Activated CD8-positive, alpha-beta memory T cell treated with anti-CD3 and anti-CD28 coated beads, Interleukin-2, amount 50 U/mL, for 1 hour (primary cell): ENCODE measurements around the gene RXFP4.
"Not testable (repeated sequence)": the region's sequence is repeated elsewhere in the genome, so short reads cannot be mapped to it uniquely, and the experiment has no call there.

Experiments used
- DNase-seq: peaks from one replicate; pipeline ENCODE4 v3.0.0-alpha.2; 2020; ENCODE audit errors: extremely low read depth

RXFP4 gene

DNA sequence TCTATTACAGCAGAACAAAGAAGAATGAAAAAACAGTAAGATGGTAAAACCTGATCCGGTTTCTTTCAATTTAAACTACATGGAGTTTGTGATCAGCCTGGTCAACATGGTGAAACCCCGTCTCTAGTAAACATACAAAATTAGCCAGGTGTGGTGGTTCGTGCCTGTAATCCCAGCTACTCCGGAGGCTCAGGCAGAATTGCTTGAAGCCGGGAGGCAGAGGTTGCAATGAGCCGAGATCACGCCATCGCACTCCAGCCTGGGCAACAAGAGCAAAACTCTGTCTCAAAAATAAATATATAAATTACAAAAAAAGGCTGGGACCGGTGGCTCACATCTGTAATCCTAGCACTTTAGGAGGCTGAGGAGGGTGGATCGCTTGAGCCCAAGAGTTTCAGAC is 10.7 kb upstream of the RXFP4 start:
- DNase-seq, result not testable (repeated sequence)

DNA sequence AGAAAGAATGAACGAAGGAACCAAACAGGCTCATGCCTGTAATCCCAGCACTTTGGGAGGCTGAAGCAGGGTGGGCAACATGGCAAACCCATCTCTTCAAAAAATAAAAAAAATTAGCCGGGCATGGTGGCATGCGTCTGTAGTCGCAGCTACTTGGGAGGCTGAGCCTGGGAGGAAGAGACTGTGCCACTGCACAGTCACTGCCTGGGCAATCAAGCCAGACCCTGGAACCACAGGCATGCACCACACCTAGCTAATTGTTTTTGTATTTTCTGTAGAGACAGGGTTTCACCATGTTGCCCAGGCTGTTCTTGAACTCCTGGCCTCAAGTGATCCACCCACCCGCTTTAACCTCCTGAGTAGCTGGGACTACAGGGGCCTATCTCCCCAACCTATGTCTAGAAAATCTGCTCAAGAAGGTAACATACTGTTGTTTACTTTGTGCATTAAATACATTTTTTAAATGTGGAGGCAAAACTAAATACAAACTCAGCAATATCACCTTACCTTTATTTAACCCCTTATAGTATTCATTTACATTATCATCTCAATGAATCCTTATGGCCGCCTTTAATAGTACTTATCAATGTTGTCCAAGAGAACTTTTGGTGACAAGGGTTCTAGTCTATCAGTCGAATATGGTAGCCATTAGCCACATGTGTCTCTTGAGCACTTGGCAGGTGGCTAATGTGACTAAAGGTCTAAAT is 10.0 kb upstream of the RXFP4 start:
- DNase-seq, result no peak

DNA sequence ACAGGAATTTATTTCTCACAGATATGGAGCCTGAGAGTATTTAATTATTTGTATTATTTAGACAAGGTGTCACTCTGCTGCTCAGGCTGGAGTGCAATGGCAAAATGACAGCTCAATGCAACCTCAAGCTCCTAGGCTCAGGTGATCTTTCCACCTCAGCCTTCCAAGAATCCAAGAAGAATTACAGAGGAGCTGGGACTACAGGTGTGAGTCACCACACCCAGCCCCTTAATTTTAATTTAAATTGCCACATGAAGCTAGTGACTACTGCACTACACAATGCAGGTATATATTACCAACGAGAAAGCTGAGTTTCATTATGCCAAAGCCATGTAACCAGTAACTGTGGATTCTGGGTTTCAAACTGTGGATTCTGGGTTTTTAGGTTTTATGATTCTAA is 9.4 kb upstream of the RXFP4 start:
- DNase-seq, result no peak

DNA sequence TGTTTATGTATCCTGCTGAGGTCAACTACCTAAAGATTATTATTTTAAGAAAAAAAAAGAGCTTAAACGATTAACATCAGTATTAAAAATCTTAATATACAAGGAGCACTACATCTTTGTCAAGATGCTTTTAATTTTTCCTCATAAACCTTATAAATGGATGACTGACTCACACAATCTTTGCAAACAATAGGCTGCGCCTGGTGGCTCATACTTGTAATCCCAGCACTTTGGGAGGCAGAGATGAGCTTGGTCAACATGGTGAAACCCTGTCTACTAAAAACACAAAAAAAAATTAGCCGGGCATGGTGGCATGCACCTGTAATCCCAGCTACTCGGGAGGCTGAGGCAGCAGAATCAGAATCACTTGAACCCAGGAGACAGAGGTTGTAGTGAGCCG is 9.0 kb upstream of the RXFP4 start:
- DNase-seq, result no peak

DNA sequence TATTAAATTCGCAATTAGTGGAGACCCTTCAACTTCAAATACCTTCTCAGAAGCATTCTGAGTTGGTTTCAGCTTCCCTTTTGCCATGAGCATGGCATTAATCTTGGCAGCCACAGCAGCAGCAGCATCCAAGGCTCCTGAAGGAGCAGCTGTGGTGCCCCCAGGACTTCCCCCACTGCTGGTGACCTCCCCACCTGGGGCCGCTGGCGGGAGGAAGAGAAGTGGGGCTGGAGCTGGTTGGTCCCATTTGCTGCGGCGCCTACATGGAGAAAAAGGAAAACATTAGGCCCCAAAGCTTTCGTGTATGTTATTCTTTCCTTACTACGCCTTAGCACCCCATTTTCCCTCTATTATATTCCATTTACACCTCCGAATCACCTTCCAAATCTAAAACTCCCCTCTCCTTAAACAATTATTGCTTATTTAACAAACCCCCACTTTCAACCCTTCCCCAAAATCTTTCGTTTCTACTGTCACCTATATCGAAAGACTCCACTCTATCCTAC is 7.8 kb upstream of the RXFP4 start:
- DNase-seq, result no peak

DNA sequence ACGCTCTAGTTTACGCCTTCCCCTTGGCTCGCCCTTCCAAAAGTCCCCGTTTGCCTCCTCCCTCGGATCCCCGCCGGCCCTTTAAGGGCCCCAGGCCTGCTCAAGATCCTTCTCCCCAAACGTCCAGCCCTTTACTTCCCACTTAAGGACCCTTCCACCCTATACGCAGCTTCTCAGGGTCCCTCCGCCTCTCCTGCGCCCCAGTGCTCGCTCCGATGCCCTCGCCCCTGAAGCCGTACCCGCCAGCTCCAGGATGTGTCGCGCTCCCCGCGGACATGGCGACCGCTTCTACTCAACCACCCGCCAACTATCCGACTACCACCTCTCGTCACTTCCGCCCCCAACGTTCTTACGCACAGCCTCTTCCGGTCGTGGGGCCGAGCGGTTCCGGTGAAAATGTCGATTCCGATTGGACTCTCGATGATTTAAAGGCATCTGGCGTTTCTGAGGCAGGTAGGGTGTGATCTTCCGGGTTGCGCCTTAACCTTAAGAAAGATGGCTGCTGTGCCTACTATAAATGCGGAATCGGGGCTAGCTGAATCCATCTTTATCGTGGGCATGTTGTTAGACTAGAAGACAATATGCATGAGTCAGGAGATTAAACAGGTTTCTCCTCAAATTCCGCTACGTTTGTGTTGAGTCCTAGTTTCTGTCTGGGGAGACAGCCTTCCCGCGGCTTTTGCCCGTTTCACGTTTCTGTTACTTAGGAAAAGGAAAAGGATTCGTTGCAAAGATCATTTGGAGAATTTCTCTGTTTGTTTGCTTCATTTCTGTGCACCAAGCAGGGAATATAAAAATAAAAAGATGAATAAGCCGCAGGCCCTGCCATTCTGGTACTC is 7.1 kb upstream of the RXFP4 start, which contains the start of gene KHDC4:
TSS of gene KHDC4 (minus strand) at position 317 of the 839 bp plus-strand sequence. CDS start at position 277, 40 bp downstream.
- DNase-seq, result peak; percentile 95

DNA sequence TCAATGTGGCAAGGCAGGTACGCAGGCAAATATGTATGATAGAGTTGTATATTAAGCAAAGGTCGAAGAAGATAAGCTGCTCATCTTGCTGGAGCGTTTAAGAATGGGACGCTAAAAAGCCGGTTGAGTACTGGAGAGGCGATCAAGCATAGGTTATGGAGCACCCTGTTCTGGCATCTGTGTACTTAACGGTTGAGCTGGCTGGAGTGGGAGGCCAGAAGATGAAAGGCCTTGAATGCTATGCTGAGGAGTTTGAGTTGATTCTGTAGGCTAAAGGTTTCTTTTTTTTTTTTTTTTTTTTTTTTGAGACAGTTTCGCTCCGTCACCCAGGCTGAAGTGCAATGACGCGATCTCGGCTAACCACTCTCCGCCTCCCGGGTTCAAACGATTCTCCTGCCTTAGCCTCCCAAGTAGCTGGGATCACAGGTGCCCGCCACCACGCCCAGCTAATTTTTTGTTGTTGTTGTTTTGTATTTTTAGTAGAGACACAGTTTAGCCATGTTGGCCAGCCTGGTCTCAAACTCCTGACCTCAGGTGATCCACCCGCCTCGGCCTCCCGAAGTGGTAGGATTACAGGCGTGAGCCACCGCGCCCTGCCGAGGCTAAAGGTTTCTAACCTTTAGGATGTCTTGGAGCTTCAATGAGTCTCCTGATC is 6.4 kb upstream of the RXFP4 start:
- DNase-seq, result no peak

DNA sequence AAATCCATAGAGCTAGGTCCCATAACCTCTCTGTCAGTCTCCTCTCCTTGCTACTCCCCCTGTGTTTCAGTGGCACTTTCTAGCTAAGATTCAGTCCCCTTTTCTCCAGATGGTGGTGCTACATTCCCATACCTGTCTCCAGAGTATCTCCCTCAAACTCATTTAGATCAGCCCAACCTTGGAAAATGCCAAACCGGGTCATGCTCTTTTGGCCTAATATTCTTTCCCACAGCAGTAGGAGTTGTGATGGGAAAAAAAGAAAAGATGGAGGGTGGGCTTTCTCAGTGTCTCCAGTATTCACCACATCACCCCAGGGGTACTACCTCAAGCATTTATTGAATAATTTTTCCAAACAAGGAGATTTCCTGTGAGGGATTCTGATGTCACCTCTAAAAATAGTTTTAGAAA is 3.2 kb upstream of the RXFP4 start:
- DNase-seq, result no peak

DNA sequence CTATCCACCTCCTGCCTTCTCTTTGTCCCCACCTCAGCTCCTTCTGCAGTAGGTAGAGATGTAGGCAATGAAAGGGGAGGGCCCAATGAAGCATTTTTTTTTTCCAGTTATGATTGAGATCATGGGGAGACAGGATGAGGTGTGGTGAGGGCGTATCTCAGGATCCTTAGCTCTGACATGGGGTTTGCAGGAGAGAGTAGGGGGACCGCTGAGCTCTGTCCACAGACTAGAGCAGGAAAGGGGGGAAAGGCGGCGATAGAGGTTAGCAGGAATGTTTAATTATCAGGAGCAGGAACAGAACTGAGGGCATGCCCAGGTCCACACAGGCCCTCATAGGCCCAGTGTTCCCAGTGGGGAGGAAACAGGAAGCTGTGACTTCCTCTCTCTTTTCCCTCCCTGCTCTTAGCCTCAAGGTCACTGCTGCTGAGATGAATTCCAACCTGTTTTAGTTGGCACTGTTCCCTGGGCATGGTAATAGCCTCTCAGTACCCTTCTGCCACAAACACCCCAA is 901 bp upstream of the RXFP4 start:
- DNase-seq, result no peak

DNA sequence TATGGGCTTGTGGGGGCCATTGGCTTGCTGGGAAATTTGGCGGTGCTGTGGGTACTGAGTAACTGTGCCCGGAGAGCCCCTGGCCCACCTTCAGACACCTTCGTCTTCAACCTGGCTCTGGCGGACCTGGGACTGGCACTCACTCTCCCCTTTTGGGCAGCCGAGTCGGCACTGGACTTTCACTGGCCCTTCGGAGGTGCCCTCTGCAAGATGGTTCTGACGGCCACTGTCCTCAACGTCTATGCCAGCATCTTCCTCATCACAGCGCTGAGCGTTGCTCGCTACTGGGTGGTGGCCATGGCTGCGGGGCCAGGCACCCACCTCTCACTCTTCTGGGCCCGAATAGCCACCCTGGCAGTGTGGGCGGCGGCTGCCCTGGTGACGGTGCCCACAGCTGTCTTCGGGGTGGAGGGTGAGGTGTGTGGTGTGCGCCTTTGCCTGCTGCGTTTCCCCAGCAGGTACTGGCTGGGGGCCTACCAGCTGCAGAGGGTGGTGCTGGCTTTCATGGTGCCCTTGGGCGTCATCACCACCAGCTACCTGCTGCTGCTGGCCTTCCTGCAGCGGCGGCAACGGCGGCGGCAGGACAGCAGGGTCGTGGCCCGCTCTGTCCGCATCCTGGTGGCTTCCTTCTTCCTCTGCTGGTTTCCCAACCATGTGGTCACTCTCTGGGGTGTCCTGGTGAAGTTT is 550 bp downstream of the RXFP4 start:
- DNase-seq, result no peak

DNA sequence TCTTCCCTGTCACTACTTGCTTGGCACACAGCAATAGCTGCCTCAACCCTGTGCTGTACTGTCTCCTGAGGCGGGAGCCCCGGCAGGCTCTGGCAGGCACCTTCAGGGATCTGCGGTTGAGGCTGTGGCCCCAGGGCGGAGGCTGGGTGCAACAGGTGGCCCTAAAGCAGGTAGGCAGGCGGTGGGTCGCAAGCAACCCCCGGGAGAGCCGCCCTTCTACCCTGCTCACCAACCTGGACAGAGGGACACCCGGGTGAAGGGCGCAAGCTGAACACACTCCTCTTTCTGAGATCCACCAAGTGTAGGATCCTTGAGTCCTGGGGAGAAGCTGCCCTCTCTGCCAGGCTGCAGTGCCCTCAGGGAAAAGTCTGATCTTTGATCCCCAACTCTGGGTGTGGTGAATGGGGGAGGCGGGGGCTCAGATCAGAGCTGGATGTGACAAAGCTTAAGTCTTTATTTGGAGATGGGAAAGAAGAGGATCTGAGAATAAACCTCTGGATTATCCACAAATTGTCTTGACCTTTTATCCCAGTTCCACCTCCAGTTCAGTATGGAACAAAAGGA is 1.2 kb downstream of the RXFP4 start:
- DNase-seq, result no peak

DNA sequence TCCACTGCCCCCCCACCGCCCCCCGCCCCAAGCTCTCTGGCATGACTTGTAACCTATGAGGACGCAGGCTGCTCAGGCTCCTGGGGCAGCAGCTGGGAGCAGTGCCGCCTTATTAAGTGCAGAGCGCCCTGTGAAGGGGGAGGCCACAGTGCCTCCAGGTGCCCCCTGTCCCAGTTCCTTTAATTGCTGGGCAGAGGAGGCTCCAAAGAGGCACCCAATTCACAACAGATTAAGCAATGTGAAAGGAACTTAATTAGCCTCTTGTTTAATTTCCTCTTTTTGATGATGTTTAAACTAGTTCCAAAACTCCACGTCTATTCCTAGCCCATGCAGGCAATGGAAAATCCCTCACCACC is 3.0 kb downstream of the RXFP4 start:
- no peak for DNase-seq

DNA sequence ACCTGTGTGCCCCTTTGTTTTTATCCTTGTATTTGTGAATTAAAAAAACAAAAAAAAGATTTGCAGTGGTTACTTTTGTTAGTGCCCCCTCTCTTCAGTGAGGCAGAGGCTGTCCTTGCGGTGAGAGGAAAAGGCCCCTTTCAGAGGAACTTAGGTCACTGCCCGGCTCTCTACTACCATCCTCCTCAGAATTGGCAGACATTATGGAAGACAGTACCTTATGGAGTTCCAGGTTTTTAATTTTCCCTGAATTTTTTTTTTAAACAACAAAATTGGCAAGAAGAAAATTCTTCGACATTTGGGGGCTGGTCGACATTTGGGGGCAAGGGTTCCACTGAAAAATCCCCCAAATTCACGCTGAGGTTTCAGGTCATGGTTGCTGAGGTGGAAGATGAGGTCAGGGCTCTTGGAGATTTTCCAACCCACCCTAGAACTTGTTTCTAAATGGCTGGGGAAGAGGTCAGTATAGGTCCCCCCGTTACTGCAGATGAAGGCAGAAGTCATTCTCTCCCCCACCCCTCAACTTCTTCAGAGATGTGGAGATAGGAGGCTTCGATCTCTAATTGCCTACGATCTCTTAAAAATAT is 5.3 kb downstream of the RXFP4 start:
- DNase-seq, result no peak

DNA sequence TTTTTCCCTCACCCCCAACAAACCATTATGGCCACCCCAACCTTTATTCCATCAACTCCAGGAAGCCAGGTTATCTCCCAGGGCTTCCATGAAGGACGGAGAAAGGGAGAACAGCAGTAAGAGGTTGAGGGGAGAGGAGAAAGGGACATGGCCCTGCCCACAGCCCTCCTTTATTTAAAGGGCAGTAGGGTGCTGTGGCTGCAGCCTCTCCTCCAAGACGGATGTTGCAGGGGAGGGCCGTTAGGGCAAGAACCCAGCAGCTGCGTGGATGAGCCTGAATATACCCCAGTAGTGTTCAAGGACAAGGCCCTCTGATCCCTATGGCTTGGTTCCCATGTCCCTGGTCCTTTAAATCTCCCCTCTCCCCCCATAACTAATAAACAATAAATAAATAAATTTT is 5.9 kb downstream of the RXFP4 start:
- DNase-seq, result no peak

DNA sequence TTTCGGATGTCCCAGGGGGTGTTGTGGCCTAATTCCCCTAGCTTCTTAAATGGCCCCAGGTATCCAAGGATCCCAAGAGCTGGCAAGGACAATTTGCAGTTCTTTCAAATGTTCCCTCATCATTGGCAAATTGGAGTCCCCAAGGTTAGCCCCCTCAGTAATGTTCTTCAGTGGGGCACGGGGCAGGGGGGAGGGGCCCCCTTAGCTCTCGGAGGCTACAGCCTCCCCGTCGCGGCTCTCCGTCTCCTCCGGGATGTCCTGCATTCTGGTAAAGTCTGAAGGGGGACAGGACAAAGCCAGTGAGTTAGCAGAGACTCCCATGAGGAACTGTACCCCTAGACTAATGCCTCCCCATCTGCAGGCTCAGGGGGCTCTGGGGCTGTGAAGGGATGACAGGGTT is 6.3 kb downstream of the RXFP4 start:
- DNase-seq, result no peak

DNA sequence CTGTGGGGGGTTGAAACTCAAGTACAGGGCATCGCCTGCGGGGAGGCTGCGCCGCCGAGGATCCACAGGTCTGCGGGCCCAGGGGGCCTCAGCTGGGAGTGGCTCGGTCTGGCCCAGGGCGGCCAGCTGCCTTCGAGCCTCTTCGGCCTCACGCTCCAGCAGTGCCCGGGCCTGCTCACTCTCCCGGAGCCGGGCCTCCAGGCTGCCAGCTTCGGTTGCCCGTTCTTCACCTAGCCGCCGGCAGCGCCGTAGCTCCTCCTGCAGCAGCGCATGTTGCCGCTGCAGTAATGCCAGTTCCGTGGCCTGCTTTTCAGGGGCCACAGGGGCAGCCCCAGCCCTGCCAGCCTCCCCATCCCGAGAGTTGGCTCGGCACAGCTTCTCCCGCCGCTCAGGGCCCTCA is 9.4 kb downstream of the RXFP4 start:
- no peak for DNase-seq

DNA sequence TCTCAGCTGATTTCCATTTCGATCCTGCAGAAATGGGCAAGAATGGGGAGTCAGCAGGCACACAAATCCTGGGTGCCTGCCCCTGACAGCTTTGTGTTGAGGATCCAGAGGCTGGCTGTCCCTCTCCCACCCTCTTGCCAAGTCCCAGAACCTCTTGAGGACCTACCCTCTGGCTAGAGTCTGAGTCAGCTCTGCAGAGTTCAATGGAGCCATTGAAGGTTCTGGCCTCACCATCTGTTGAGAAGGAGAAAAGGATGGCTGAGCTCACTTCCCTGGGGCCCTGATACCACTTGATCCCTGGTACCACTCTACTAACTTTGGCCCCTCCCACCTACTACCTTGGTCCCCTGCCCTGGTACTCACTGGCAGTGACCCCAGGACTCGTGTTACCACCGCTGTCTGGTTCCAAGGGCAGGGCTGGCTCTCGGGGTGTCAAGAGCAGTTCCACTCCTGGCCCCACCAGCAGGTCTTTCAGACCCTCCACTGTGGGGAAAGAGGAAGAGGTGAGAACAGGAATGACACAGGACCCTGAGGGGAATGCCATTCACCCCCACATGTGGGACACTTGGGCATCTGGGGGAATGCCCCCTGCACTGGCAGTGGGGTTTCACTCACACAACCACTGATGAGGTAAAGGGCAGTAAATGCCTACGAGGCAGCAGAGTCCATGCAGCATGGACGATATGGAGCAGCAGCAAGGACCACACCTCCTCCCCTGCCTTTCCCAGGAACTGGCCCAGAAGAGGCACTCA is 10.5 kb downstream of the RXFP4 start:
- DNase-seq, result no peak

DNA sequence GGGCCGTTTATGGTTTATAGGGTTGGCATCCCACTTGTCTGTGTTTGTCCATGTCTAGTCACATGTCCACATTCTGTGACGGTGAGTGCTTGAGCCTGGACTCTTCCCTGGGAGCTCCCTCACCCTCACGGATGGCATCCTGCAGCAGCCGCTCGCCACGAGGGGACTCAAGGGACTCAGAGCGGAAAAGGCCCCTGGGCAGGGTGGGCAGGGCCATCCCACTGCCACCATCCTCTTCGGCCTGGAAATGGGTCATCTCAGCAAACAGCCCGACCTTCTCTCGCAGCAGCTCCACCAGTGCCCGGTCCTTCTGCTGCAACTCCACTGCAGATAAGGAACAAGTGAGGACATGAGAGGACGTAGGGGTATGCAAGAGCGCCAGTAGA is 11.1 kb downstream of the RXFP4 start:
- no peak for DNase-seq

DNA sequence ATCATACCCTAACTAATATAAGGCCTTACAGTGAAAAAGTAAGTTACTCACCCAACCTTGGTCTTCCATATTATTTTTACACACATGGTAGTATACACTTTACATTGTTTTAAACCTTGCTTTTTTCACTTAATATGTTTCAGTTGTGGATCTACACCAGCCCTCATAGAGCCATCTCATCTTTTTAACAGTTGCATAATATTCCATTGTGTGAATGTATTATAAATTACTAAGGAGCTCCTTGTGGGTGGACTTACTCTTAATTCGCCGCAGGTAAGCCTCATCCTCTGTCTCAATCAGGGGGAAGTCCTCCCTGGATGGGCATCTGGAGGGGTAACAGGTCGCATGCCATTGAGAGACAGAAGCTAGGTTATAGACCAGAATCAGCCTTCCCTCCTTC is 13.2 kb downstream of the RXFP4 start:
- no peak for DNase-seq

DNA sequence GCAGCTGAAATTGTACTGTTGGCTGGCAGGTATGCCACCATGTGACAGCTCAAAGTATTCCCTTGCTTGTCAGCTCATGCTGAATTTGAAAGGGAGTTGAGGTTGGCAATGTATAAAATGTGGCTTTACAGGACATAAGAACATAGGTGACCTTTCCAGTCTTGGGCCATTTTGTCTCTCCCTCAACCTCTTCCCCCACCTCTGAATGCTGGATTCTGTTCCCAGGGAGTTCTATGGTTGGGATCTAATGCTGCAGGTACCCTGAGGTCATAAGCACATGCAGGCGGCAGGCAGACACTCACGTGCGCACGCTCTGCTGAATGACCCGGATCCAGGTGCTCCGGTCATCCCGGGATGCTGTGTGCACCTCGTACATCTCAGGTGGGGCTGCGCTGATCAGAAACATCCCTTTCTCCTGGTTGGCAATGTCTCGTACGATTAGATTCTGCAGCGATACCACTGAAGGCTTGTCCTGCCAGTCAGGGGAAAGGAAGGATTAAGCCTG is 16.0 kb downstream of the RXFP4 start:
- no peak for DNase-seq
